GM23338 (cell line): ENCODE measurements around the gene INPP4B.

Experiments
- EZH2 ChIP-seq: fragments of 200-600 bp; sonication (generic); IDR thresholded peaks from one replicate; pipeline ENCODE4 v1.8.0; 2017; ENCODE audit warnings: antibody characterized with exemption, mild to moderate bottlenecking, low read depth; ENCODE audit not compliant: unreplicated experiment
- EZH2phosphoT487 ChIP-seq: fragments of 200-600 bp; sonication (generic); IDR thresholded peaks from one replicate; pipeline ENCODE4 v1.8.1; 2018; ENCODE audit warnings: antibody characterized with exemption; ENCODE audit not compliant: unreplicated experiment
- JUNB ChIP-seq: IDR thresholded peaks from one replicate; pipeline ENCODE4 v1.6.1; 2016; ENCODE audit warnings: antibody characterized with exemption; ENCODE audit not compliant: unreplicated experiment
- POLR2AphosphoS5 ChIP-seq: IDR thresholded peaks from 2 replicates; pipeline ENCODE4 v1.6.1; 2016; ENCODE audit warnings: antibody characterized with exemption, low read depth
- STAT1 ChIP-seq: IDR thresholded peaks from one replicate; pipeline ENCODE4 v1.6.1; 2016; ENCODE audit warnings: antibody characterized with exemption; ENCODE audit not compliant: unreplicated experiment
- ZNF114 ChIP-seq: fragments of 250-450 bp; sonication (Bioruptor Pico); IDR thresholded peaks from 2 replicates; pipeline ENCODE4 v1.5.0; 2020; ENCODE audit warnings: mild to moderate bottlenecking, moderate library complexity
- TF ChIP-seq, protein P1 (sequence below), 2 experiments: fragments of 200-600 bp in 1 of 2; sonication (generic) in 1 of 2; conservative IDR thresholded peaks; 2 replicates each; pipeline versions ENCODE4 v1.5.1 to v1.6.1; 2016 to 2017; ENCODE audit warnings: antibody characterized with exemption in 2 of 2, low read depth in 2 of 2, mild to moderate bottlenecking in 2 of 2, moderate library complexity in 1 of 2
- TF ChIP-seq, protein P2 (sequence below): IDR thresholded peaks from one replicate; pipeline ENCODE4 v1.6.1; 2018; ENCODE audit warnings: antibody characterized with exemption; ENCODE audit not compliant: unreplicated experiment

DNA sequence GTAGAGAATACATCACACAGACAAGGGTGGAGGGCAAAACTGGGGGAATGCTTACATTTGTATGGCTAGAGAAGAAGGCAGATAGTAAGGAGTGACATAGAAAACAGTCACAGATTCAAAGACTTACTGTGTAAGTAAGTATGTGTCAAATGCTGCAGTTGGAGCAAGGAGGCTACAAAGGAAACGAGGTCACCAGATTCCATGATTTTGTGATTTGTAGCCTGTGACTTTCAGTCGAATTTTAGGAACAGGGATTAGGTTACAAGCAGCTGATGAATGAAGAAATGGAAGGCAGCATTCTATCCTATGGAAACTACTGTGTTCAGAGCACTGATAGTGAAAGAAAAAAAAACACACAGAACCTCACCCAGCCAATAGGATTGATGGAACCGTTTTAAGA, 801.8 kb downstream of the INPP4B start:
- TF ChIP-seq, protein P1, sequence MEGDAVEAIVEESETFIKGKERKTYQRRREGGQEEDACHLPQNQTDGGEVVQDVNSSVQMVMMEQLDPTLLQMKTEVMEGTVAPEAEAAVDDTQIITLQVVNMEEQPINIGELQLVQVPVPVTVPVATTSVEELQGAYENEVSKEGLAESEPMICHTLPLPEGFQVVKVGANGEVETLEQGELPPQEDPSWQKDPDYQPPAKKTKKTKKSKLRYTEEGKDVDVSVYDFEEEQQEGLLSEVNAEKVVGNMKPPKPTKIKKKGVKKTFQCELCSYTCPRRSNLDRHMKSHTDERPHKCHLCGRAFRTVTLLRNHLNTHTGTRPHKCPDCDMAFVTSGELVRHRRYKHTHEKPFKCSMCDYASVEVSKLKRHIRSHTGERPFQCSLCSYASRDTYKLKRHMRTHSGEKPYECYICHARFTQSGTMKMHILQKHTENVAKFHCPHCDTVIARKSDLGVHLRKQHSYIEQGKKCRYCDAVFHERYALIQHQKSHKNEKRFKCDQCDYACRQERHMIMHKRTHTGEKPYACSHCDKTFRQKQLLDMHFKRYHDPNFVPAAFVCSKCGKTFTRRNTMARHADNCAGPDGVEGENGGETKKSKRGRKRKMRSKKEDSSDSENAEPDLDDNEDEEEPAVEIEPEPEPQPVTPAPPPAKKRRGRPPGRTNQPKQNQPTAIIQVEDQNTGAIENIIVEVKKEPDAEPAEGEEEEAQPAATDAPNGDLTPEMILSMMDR (conservative IDR thresholded peaks at IDR 0.05; ENCODE audit: low read depth in 2 of 2) = no peak
- TF ChIP-seq POLR2AphosphoS5 = no peak
- no peak for TF ChIP-seq JUNB
- TF ChIP-seq EZH2phosphoT487 = no peak
- TF ChIP-seq EZH2 = no peak
- TF ChIP-seq, protein P2, sequence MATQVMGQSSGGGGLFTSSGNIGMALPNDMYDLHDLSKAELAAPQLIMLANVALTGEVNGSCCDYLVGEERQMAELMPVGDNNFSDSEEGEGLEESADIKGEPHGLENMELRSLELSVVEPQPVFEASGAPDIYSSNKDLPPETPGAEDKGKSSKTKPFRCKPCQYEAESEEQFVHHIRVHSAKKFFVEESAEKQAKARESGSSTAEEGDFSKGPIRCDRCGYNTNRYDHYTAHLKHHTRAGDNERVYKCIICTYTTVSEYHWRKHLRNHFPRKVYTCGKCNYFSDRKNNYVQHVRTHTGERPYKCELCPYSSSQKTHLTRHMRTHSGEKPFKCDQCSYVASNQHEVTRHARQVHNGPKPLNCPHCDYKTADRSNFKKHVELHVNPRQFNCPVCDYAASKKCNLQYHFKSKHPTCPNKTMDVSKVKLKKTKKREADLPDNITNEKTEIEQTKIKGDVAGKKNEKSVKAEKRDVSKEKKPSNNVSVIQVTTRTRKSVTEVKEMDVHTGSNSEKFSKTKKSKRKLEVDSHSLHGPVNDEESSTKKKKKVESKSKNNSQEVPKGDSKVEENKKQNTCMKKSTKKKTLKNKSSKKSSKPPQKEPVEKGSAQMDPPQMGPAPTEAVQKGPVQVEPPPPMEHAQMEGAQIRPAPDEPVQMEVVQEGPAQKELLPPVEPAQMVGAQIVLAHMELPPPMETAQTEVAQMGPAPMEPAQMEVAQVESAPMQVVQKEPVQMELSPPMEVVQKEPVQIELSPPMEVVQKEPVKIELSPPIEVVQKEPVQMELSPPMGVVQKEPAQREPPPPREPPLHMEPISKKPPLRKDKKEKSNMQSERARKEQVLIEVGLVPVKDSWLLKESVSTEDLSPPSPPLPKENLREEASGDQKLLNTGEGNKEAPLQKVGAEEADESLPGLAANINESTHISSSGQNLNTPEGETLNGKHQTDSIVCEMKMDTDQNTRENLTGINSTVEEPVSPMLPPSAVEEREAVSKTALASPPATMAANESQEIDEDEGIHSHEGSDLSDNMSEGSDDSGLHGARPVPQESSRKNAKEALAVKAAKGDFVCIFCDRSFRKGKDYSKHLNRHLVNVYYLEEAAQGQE = no peak
- no peak for TF ChIP-seq ZNF114 (CRISPR knock-in tag)
- no peak for TF ChIP-seq STAT1
